ENCODE results near the gene PISD. TPM values are rescaled to one million over a fixed set of nuclear protein-coding genes. Genes with fewer than 3 reads are reported as not detected.
A peak's percentile ranks its signal among the peaks of the same experiment; 100 is the strongest.

PISD gene
- total RNA-seq, 1 donor = 37.3 TPM

- peaks cover 98% of the 10 kb centered on the region for H3K79me2 ChIP-seq (ENCODE audit: insufficient read depth, low read length)
- H3K4me2 ChIP-seq (ENCODE audit: insufficient read depth, low read length) = no peak overlapping the region
- no peak overlapping the region for H2AFZ ChIP-seq (ENCODE audit: low read length)
- peaks cover 13% of the 10 kb centered on the region for H3K4me1 ChIP-seq (ENCODE audit: insufficient read depth, low read length)
- H4K20me1 ChIP-seq (ENCODE audit: insufficient read depth, low read length) = peaks cover 75% of the 10 kb centered on the region
- no peaks in the 10 kb centered on the region for H3K9me3 ChIP-seq (ENCODE audit: low read depth, low read length)
- no peak for TF ChIP-seq CTCF (IDR thresholded peaks at IDR 0.05; ENCODE audit: extremely low read depth, low read depth, low read length)
- H3K36me3 ChIP-seq (ENCODE audit: insufficient read depth, low read length) = peaks cover 25% of the 10 kb centered on the region
- H3K27me3 ChIP-seq (ENCODE audit: insufficient read depth, low read length) = no peaks in the 10 kb centered on the region
- DNase-seq (ENCODE audit: insufficient read length, low spot score, missing footprints) = peak; percentile 83
- H3K4me3 ChIP-seq (ENCODE audit: insufficient read depth, low read length) = no peak overlapping the region
- no peak overlapping the region for H3K27ac ChIP-seq (ENCODE audit: low read depth, low read length)
These were observed 36.2 kb downstream of the PISD start for GRCh38 chr22:31625661-31626426.

- no peaks in the 10 kb centered on the region for H3K27me3 ChIP-seq (ENCODE audit: insufficient read depth, low read length)
- peaks cover 76% of the 10 kb centered on the region for H4K20me1 ChIP-seq (ENCODE audit: insufficient read depth, low read length)
- peak; percentile 61 for DNase-seq (ENCODE audit: insufficient read length, low spot score, missing footprints)
- no peak overlapping the region for H3K27ac ChIP-seq (ENCODE audit: low read depth, low read length)
- H3K9me3 ChIP-seq (ENCODE audit: low read depth, low read length) = no peaks in the 10 kb centered on the region
- TF ChIP-seq CTCF (IDR thresholded peaks at IDR 0.05; ENCODE audit: extremely low read depth, low read depth, low read length) = no peak
- H3K4me3 ChIP-seq (ENCODE audit: insufficient read depth, low read length) = no peak overlapping the region
- H3K36me3 ChIP-seq (ENCODE audit: insufficient read depth, low read length) = peaks cover 25% of the 10 kb centered on the region
- H3K4me2 ChIP-seq (ENCODE audit: insufficient read depth, low read length) = no peak overlapping the region
- H2AFZ ChIP-seq (ENCODE audit: low read length) = no peak overlapping the region
- H3K4me1 ChIP-seq (ENCODE audit: insufficient read depth, low read length) = peaks cover 12% of the 10 kb centered on the region
- peaks cover 99% of the 10 kb centered on the region for H3K79me2 ChIP-seq (ENCODE audit: insufficient read depth, low read length)
These were observed 36.8 kb downstream of the PISD start for GRCh38 chr22:31625257-31625640.

GRCh38 chr22:31623592-31624304, 38.3 kb downstream of the PISD start:
- no peak overlapping the region for H3K4me2 ChIP-seq (ENCODE audit: insufficient read depth, low read length)
- H3K27me3 ChIP-seq (ENCODE audit: insufficient read depth, low read length) = no peaks in the 10 kb centered on the region
- peaks cover 32% of the 10 kb centered on the region for H3K36me3 ChIP-seq (ENCODE audit: insufficient read depth, low read length)
- no peaks in the 10 kb centered on the region for H3K9me3 ChIP-seq (ENCODE audit: low read depth, low read length)
- H4K20me1 ChIP-seq (ENCODE audit: insufficient read depth, low read length) = peaks cover 65% of the 10 kb centered on the region
- peak; percentile 61 for DNase-seq (ENCODE audit: insufficient read length, low spot score, missing footprints)
- H3K27ac ChIP-seq (ENCODE audit: low read depth, low read length) = no peak overlapping the region
- H3K79me2 ChIP-seq (ENCODE audit: insufficient read depth, low read length) = peaks cover 84% of the 10 kb centered on the region
- H3K4me3 ChIP-seq (ENCODE audit: insufficient read depth, low read length) = no peak overlapping the region
- H3K4me1 ChIP-seq (ENCODE audit: insufficient read depth, low read length) = peaks cover 3% of the 10 kb centered on the region
- TF ChIP-seq CTCF (IDR thresholded peaks at IDR 0.05; ENCODE audit: extremely low read depth, low read depth, low read length) = no peak
- H2AFZ ChIP-seq (ENCODE audit: low read length) = no peak overlapping the region

GRCh38 chr22:31622980-31623379, 39.0 kb downstream of the PISD start:
- Histone ChIP-seq H3K79me2 (ENCODE audit: insufficient read depth, low read length) (peaks cover 76% of the 10 kb centered on the region), H4K20me1 (ENCODE audit: insufficient read depth, low read length) (peaks cover 61% of the 10 kb centered on the region)

More at GRCh38 chr22:31622980-31623379, 39.0 kb downstream of the PISD start:
- no peak overlapping the region for H3K4me2 ChIP-seq (ENCODE audit: insufficient read depth, low read length)
- H3K4me3 ChIP-seq (ENCODE audit: insufficient read depth, low read length) = no peak overlapping the region
- peaks cover 3% of the 10 kb centered on the region for H3K4me1 ChIP-seq (ENCODE audit: insufficient read depth, low read length)
- H3K27ac ChIP-seq (ENCODE audit: low read depth, low read length) = no peak overlapping the region
- no peak for TF ChIP-seq CTCF (IDR thresholded peaks at IDR 0.05; ENCODE audit: extremely low read depth, low read depth, low read length)
- H3K36me3 ChIP-seq (ENCODE audit: insufficient read depth, low read length) = peaks cover 39% of the 10 kb centered on the region
- no peaks in the 10 kb centered on the region for H3K9me3 ChIP-seq (ENCODE audit: low read depth, low read length)
- no peak overlapping the region for H2AFZ ChIP-seq (ENCODE audit: low read length)
- peak; percentile 86 for DNase-seq (ENCODE audit: insufficient read length, low spot score, missing footprints)
- no peaks in the 10 kb centered on the region for H3K27me3 ChIP-seq (ENCODE audit: insufficient read depth, low read length)

All from osteoblast (primary cell).